OCI-LY3 (cell line): ENCODE data around the gene CEP162.
"Not testable (repeated sequence)": the region's sequence is repeated elsewhere in the genome, so short reads cannot be mapped to it uniquely, and the experiment has no call there.

ENCODE experiments used
- H2AFZ ChIP-seq: fragments of 200-600, 300-600 bp; shearing (Covaris generic); 2 replicates; pipeline ENCODE4 v1.6.0; 2014; ENCODE audit warnings: antibody characterized with exemption, low read depth, low read length
- H3K27ac ChIP-seq: fragments of 200-600, 300-600 bp; sonication (generic); 2 replicates; pipeline ENCODE4 v1.5.1; 2014; ENCODE audit warnings: mild to moderate bottlenecking, low read length, moderate library complexity, mixed read lengths
- H3K27me3 ChIP-seq: fragments of 200-600, 300-600 bp; sonication (generic); 2 replicates; pipeline ENCODE4 v1.6.1; 2014; ENCODE audit warnings: low read depth, low read length, mixed read lengths
- H3K36me3 ChIP-seq: fragments of 200-600, 300-600 bp; sonication (generic); replicated peaks from 2 replicates; pipeline ENCODE3; 2014; ENCODE audit warnings: low read depth, low read length, mixed read lengths
- H3K4me1 ChIP-seq: fragments of 300-600, 200-600 bp; sonication (generic); 2 replicates; pipeline ENCODE4 v1.6.1; 2014; ENCODE audit warnings: low read length, mixed read lengths
- H3K4me2 ChIP-seq: fragments of 200-600, 300-600 bp; sonication (generic); 2 replicates; pipeline ENCODE4 v1.6.1; 2014; ENCODE audit warnings: low read length, mixed read lengths
- H3K4me3 ChIP-seq: fragments of 300-600, 200-600 bp; sonication (generic); 2 replicates; pipeline ENCODE4 v1.5.1; 2014; ENCODE audit warnings: antibody characterized with exemption, mild to moderate bottlenecking, low read length, moderate library complexity
- H3K79me2 ChIP-seq: fragments of 300-600, 200-600 bp; shearing (Covaris generic); 2 replicates; pipeline ENCODE4 v1.6.1; 2014; ENCODE audit warnings: mild to moderate bottlenecking, low read length, mixed read lengths
- H3K9ac ChIP-seq: fragments of 300-600, 200-600 bp; shearing (Covaris generic); 2 replicates; pipeline ENCODE4 v1.6.0; 2014; ENCODE audit warnings: mild to moderate bottlenecking, low read length, moderate library complexity
- H3K9me3 ChIP-seq: fragments of 200-600, 300-600 bp; shearing (Covaris generic); 2 replicates; pipeline ENCODE4 v1.6.1; 2014; ENCODE audit warnings: low read length, mixed read lengths; ENCODE audit not compliant: insufficient read depth
- H4K20me1 ChIP-seq: fragments of 200-600, 300-600 bp; sonication (generic); 2 replicates; pipeline ENCODE4 v1.6.1; 2016; ENCODE audit warnings: low read length, mixed read lengths; ENCODE audit not compliant: insufficient read depth
- CTCF ChIP-seq: fragments of 200-600, 300-600 bp; sonication (generic); IDR thresholded peaks from 2 replicates; pipeline ENCODE4 v1.5.1; 2014; ENCODE audit warnings: antibody characterized with exemption, low read length, low read depth
- EZH2phosphoT487 ChIP-seq: fragments of 200-600 bp; shearing (Covaris generic); IDR thresholded peaks from 2 replicates; pipeline ENCODE4 v1.6.1; 2018; ENCODE audit warnings: antibody characterized with exemption, mixed run types, low read depth

The CEP162 gene

GRCh38 chr6:84089552-84089951, 137.9 kb downstream of the CEP162 start:
- Histone ChIP-seq H4K20me1 (no peaks in the 10 kb centered on the region), H3K4me3 (no peak overlapping the region), H3K4me2 (no peak overlapping the region), H3K9ac (no peak overlapping the region), H3K4me1 (peaks cover 23% of the 10 kb centered on the region), H3K27me3 (no peaks in the 10 kb centered on the region), H3K27ac (no peak overlapping the region), H3K36me3 (no peaks in the 10 kb centered on the region), H3K9me3 (no peaks in the 10 kb centered on the region), H2AFZ (no peak overlapping the region), H3K79me2 (no peaks in the 10 kb centered on the region)
- TF ChIP-seq EZH2phosphoT487 (no peak), CTCF (no peak)

GRCh38 chr6:84089081-84089480, 138.4 kb downstream of the CEP162 start:
- Histone ChIP-seq H3K4me1 (peaks cover 19% of the 10 kb centered on the region), H3K4me2 (no peak overlapping the region), H3K4me3 (no peak overlapping the region), H3K36me3 (no peaks in the 10 kb centered on the region), H4K20me1 (no peaks in the 10 kb centered on the region), H3K27ac (no peak overlapping the region), H3K9ac (no peak overlapping the region), H2AFZ (no peak overlapping the region), H3K79me2 (no peaks in the 10 kb centered on the region), H3K27me3 (no peaks in the 10 kb centered on the region), H3K9me3 (no peaks in the 10 kb centered on the region)
- TF ChIP-seq EZH2phosphoT487 (no peak), CTCF (no peak)

GRCh38 chr6:84086545-84087429, 140.7 kb downstream of the CEP162 start:
- H4K20me1 ChIP-seq = no peaks in the 10 kb centered on the region
- no peaks in the 10 kb centered on the region for H3K4me1 ChIP-seq
- no peak overlapping the region for H3K4me3 ChIP-seq
- H3K4me2 ChIP-seq = no peak overlapping the region
- no peaks in the 10 kb centered on the region for H3K79me2 ChIP-seq
- no peak for TF ChIP-seq EZH2phosphoT487
- no peak for TF ChIP-seq CTCF
- H3K36me3 ChIP-seq = no peaks in the 10 kb centered on the region
- H3K9me3 ChIP-seq = no peaks in the 10 kb centered on the region
- no peaks in the 10 kb centered on the region for H3K27me3 ChIP-seq
- no peak overlapping the region for H3K9ac ChIP-seq
- H3K27ac ChIP-seq = no peak overlapping the region
- no peak overlapping the region for H2AFZ ChIP-seq

GRCh38 chr6:84086056-84086455, 141.4 kb downstream of the CEP162 start:
- no peaks in the 10 kb centered on the region for H3K4me1 ChIP-seq
- H4K20me1 ChIP-seq = no peaks in the 10 kb centered on the region
- no peak overlapping the region for H3K4me3 ChIP-seq
- no peak overlapping the region for H3K9ac ChIP-seq
- TF ChIP-seq EZH2phosphoT487 (no peak), CTCF (no peak)
- H2AFZ ChIP-seq = no peak overlapping the region
- no peak overlapping the region for H3K4me2 ChIP-seq
- no peaks in the 10 kb centered on the region for H3K27me3 ChIP-seq
- no peaks in the 10 kb centered on the region for H3K36me3 ChIP-seq
- H3K79me2 ChIP-seq = no peaks in the 10 kb centered on the region
- no peak overlapping the region for H3K27ac ChIP-seq
- no peaks in the 10 kb centered on the region for H3K9me3 ChIP-seq

GRCh38 chr6:84084705-84085104, 142.7 kb downstream of the CEP162 start:
- H3K79me2 ChIP-seq, H3K4me1 ChIP-seq, H3K36me3 ChIP-seq, H3K9me3 ChIP-seq, H2AFZ ChIP-seq, H3K4me2 ChIP-seq, H3K27me3 ChIP-seq, H4K20me1 ChIP-seq, H3K9ac ChIP-seq, H3K4me3 ChIP-seq, H3K27ac ChIP-seq: not testable (repeated sequence)
